T-helper 9 cell (primary cell): ENCODE measurements around the gene ABHD2.

ENCODE experiments used
- DNase-seq: peaks from one replicate; pipeline ENCODE4 v3.0.0-alpha.2; 2020

Gene ABHD2

GRCh38 chr15:89170364-89170763 lies 82.1 kb downstream of the ABHD2 start:
- no peak for DNase-seq

DNA sequence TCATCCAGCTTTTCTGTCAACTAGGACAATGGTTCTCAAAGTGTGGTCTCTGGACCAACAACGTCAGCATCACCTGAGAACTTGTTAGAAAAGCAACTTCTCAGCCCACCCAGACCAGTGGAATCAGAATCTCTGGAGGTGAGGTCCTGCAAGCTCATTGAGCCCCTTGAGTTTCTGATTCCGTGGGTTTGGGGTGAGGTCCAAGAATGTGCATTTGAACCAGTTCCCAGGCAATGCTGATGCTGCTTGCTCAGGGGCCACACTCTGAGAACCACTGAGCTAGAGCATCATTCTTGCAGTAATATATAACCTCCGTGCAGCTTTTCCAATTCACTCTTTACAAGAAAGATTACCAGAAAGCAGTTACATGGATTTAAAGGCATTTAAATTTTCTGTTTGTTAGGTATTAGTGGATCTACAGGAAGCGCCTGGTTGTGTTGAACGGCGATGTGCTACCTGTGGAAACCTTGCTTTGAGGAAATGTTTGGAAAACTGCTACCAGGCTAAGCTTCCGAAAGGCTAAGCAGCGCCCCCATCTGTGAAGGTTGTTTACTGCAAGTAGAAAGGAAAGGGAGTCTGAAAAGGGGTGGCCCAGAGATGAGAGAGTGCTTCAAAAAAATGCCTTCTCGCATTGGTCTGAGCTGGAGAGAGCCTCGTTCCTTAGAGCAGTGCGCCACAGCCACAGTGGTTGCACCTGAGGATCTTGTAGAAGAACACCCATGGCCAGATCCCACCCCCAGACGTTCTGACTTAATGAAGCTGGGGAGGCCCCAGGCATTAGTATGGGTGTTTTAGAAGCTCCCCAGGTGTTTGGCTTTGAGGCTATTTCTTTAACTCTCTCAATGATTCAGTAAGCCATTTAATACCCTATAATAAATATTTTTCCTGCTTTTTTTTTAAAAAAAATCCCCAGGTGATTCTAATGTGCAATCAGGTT lies 83.1 kb downstream of the ABHD2 start:
- peak; percentile 27 for DNase-seq

- DNase-seq, result no peak
These were observed 84.7 kb downstream of the ABHD2 start for GRCh38 chr15:89172921-89173320.

GRCh38 chr15:89174476-89174875 lies 86.2 kb downstream of the ABHD2 start:
- no peak for DNase-seq

DNA sequence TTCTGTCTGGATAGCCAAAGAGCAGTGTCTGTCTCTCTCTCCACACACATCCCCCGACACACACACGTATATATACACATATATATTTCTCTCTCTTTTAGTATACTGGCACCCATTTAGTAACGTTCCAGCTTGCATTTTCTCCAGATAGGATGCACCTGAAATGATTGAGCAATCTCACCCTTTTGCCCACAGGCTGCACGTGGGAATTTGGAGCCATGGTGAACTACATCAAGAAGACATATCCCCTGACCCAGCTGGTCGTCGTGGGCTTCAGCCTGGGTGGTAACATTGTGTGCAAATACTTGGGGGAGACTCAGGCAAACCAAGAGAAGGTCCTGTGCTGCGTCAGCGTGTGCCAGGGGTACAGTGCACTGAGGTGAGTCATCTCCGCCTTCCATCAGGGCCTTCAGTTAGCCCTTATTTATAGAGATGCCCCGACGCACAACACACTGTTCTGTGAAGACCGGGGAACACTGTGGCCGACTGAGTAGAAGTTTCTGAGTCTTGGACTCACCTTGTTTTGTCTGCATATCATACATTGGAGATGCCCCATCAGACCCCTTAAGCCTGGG lies 87.4 kb downstream of the ABHD2 start:
- DNase-seq, result no peak

DNA sequence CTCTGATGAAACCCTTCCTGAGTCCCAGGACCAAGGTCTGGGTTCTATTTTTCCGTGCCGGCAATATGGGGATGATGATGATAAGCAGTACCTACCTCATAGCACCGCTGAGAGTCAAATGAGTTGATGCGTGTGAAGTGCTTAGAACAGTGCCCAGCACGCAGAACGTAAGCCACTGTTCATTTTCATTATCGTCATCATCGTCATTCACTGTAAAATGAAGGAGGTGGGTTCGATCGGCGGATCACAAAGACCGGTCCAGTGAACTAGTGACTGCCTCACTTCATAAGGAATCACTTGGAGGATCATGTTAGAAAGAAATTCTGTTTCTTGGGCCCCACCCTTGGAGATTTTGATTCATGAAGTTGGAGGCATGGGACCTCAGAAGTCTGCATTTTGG lies 88.9 kb downstream of the ABHD2 start:
- no peak for DNase-seq

DNA sequence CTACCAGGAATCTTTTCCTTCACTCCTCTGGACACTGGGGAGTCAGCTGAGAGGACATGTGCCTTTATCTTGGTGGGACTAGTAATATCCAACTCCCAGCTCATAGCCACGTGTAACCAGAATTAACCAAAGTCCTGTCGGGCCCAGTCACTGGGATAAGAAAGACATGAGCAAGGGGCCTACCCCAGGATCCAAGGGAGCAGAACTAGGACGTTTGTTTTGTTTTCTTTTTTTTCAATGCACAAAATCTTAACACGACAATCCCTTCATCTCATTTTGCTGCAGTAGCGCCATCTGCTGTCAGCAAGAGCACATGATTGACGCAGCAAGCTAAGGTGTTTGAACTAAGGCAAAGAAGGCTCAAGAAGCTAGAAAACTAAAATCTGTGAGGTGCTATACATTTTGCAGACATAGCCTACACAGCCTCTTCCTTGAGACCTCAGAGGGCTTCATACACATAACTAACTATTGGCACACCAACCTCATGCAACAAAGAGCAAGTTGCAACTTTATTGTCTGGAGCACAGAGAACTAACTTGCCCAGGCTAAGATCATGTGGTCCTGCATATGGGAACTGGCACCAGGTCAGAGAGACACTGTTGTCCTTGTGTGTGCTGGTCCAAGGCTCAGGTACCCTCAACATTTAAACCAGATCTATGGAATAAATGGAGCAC lies 89.5 kb downstream of the ABHD2 start:
- DNase-seq, result peak; percentile 51

DNA sequence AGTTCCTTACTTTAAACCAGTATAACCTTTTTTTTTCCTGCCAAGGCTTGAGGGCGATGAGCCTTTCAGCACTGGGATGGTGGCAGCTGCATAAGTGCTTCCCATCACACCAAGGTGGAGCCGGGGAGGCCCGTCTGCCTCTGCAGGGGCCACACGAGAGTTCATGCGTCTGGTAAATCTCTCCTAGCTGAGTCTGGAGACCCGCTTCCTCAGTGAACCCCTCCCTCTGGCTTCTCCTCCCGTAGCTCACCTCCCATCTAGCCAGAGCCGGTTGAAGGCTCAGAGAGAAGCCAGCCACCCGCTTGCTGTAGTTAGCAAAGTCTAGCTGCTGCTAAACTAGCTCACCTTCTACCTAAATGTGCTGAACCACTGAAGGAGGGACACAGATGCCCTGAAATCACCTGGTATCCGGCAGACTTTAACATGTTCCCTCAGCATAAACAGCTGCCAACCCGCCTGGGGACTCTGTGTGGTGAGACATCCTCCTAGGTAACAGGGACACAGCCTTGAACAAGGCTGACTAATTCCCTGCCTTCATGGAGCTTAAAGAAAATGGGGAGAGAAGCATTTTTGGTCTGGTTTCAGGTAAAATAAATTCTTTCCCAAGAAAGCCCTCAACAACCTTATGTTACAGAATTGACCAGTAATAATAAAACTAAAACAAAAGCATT lies 90.2 kb downstream of the ABHD2 start:
- DNase-seq, result no peak

DNA sequence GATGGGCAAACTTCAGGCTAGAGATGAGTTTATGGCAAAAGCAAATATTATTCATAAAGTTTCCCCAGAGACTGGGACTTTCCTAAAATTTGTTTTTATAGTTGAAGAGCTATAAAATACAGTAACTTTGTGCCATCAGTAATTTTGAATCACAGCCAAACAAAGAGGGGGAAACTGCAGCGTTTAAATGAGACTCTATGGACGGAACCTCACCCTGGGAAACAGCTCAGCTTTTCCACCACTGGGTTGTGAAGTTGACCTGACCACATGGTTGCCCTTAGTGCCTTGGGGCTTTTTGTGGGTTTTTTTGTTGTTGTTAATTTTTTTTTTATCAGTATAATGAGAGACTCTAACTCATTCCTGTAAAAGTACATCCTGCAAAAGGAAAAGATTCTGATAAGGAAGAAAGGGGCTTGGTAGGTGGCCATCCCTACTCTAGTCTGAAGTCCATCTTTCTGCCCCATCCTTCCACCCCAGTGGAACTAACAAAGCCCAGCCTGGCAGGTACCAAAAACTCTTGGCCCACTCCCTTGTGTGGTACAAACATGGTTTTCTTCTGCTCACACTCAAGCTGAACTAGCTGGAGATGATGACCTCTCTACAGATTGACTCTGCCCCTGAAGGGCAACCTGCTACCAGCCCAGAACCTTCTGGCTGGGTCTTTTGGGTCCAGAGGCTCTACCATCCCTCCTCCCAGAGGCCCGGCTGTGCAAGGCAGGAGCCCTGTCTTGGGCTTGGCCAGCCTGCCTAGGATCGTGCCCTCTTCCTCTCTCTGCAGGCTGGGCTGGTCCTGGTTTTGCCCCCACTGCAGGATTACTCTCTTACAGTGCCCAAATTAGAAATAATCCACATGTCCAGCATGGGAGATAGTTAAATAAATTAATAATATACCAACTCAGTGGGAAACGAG lies 92.0 kb downstream of the ABHD2 start:
- DNase-seq, result no peak

GRCh38 chr15:89184357-89184756 lies 96.1 kb downstream of the ABHD2 start:
- DNase-seq, result no peak

- DNase-seq, result no peak
These were observed 96.8 kb downstream of the ABHD2 start for GRCh38 chr15:89184886-89185526.

GRCh38 chr15:89186803-89187202 lies 98.5 kb downstream of the ABHD2 start:
- no peak for DNase-seq

- DNase-seq, result no peak
These were observed 99.2 kb downstream of the ABHD2 start for GRCh38 chr15:89187301-89187985.

DNA sequence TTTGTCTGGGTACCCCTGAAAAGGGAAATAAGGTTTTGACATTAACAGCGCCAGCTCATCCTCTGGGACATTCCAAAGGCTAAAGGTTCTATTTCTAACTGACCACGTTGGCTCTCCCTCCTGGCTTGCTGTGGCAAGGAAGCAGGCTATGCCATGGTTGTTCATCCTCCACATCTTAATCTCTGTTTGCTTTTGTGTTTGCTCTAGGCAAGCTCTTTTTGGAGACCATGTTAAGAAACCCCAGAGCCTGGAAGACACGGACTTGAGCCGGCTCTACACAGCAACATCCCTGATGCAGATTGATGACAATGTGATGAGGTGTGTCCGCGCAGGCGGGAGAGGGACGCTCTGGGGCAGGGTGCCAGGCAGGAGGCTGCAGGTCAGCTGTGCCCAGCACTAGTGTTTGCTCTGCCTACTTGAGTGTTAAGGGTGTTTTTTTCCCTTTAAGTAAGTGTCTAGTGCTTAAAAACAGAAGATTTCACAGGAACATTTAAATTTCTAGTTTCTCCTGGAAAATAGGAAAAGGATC lies 99.8 kb downstream of the ABHD2 start:
- no peak for DNase-seq

DNA sequence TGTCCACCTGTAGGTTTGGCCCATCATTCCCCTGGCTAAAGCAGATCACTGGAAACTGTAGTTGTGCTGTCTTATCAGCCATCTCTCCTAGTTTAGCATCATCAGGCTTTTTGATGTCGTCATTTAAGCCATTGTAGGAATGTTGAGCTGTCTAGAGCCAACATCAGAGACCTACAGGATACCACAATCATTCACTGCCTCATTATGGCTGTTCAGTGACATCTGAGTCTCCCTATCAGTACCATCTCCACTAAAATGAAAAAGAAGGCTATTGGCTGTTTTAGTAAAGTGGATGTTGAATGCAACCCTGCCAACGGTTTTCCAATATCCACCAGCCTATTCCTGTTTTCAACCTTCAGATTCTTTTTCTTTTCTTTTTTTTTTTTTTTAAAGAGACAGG lies 103.9 kb downstream of the ABHD2 start:
- DNase-seq, result no peak

GRCh38 chr15:89192766-89193165 lies 104.5 kb downstream of the ABHD2 start:
- DNase-seq, result no peak

GRCh38 chr15:89194608-89195007 lies 106.4 kb downstream of the ABHD2 start:
- no peak for DNase-seq

DNA sequence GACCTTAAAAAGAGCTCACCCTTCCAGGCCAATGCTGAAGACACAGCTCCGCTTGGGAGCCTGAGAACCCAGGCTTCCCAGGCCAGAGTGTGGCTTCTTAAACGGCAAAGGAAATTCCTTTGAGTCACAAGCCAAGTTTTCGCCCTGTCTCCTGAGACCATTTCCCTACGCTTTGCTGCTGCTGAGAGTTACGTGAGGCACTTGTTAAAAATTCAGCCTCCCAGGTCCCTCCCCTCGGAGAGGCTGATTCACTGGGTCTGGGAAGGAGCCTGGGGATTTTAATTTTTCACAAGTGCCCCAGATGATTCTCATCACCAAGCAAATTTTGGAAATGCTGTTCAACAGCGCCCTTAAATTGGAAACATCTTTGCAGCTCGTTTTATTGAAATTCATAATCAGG lies 107.6 kb downstream of the ABHD2 start:
- DNase-seq, result no peak

GRCh38 chr15:89196241-89196640 lies 108.0 kb downstream of the ABHD2 start:
- no peak for DNase-seq

- no peak for DNase-seq
These were observed 108.7 kb downstream of the ABHD2 start for GRCh38 chr15:89196994-89197393.

- no peak for DNase-seq
These were observed 109.3 kb downstream of the ABHD2 start for GRCh38 chr15:89197503-89197971.
